Coronary artery (tissue), 2 donors: ENCODE results near the gene GUCY2D.

Experiments
- DNase-seq: peaks from one replicate; pipeline ENCODE4 v3.0.0-alpha.2; 2017; ENCODE audit warnings: low spot score
- H3K27ac ChIP-seq, 2 donors: fragments of 200-600 bp; sonication (generic); one replicate each; pipeline ENCODE4 v1.5.1; 2016 to 2019
- H3K4me3 ChIP-seq: fragments of 200-600 bp; sonication (generic); 2 replicates; pipeline ENCODE4 v1.5.1; 2016; ENCODE audit warnings: mild to moderate bottlenecking, moderate library complexity
- TF ChIP-seq, protein P1 (sequence below): fragments of 200-600 bp; sonication (generic); IDR thresholded peaks from one replicate; pipeline ENCODE4 v1.5.1; 2019; ENCODE audit warnings: antibody characterized with exemption

GUCY2D gene

DNA sequence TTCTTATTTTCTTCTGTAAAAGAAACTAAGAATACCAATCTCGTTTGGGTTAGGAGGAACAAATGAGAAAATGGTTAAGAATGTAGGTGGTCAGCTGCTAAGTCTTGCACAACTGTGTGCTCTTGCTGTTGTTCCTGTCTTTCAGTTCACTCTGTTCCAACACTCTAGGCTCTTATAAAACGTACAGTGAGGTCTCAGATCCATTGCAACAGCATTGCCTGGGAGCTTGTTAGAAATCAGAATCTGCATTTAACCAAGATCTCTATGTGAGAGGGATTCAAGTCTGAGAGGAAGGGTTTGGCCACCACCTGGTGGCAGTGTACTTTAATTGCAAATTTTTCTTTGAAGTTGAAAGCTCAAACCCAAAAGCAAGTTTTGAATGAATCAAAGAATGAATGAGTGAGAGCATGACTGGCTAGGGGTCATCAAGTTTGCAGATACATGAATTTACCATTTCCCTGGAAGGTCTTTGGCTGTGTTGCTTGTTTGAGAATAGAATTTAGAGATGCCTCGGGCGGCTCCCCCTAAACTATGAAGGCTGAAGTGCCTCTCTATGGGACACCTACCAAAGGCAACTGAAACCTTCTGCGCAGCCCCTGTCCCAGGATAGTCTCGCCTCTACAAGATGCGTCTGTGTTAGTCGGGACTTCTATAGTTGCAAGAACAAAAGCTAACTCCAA is 39.0 kb downstream of the GUCY2D start:
- no peak for DNase-seq
- Histone ChIP-seq H3K27ac (peak overlapping the region in 1 of 2 donors; percentile 61), H3K4me3 (peak overlapping the region; percentile 26)
- TF ChIP-seq, protein P1, sequence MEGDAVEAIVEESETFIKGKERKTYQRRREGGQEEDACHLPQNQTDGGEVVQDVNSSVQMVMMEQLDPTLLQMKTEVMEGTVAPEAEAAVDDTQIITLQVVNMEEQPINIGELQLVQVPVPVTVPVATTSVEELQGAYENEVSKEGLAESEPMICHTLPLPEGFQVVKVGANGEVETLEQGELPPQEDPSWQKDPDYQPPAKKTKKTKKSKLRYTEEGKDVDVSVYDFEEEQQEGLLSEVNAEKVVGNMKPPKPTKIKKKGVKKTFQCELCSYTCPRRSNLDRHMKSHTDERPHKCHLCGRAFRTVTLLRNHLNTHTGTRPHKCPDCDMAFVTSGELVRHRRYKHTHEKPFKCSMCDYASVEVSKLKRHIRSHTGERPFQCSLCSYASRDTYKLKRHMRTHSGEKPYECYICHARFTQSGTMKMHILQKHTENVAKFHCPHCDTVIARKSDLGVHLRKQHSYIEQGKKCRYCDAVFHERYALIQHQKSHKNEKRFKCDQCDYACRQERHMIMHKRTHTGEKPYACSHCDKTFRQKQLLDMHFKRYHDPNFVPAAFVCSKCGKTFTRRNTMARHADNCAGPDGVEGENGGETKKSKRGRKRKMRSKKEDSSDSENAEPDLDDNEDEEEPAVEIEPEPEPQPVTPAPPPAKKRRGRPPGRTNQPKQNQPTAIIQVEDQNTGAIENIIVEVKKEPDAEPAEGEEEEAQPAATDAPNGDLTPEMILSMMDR, result no peak

DNA sequence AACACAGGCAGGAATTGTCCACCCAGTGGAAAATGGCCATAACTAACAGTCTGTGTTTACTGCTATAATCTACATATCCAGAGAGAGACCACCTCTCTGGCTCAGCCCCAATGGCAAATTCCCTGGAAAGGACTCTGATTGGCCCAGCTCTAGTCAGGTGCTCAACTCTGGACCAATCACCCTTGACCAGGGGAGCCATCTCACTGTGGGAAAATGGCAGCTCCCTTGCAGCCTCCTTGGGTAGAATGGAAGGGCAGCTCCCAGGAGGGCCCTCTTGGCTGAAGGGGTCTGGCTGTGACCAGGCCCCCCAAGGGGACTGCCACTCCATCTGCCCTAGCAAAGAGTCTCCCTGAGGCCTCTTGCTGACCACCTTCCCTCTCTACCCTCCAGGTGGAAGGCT is 39.6 kb downstream of the GUCY2D start:
- TF ChIP-seq, protein P1, result no peak
- DNase-seq, result no peak
- Histone ChIP-seq H3K27ac (no peak overlapping the region), H3K4me3 (no peak overlapping the region)

DNA sequence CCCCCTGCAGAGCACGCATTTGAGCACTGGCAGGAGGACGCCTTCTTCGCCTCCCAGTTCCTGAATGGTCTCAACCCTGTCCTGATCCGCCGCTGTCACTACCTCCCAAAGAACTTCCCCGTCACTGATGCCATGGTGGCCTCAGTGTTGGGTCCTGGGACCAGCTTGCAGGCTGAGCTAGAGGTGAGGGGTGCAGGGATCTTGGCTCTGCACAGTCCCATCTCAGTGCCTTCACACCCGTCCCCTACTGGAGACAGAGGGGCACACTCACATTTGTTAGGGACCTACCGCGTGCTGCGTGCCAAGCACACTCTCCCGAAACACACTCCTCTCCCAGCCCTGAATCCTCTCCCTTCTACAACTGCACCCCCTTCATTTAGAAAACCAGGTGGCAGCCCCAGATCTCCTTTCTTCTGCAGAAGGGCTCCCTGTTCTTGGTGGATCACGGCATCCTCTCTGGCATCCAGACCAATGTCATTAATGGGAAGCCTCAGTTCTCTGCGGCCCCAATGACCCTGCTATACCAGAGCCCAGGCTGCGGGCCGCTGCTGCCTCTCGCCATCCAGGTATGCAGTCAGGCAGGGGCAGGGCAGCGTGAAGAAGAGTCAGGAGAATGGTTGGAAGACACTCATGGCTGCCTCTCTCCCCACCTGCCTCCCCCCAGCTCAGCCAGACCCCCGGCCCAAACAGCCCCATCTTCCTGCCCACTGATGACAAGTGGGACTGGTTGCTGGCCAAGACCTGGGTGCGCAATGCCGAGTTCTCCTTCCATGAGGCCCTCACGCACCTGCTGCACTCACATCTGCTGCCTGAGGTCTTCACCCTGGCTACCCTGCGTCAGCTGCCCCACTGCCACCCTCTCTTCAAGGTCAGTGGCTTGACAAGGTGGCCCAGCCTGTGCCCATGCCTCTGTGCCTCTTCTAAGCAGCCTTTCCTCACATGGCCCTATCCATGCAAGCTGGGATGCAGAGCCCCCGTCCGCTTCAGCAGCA is 42.7 kb downstream of the GUCY2D start:
- no peak for DNase-seq
- Histone ChIP-seq H3K4me3 (no peak overlapping the region), H3K27ac (no peak overlapping the region)
- TF ChIP-seq, protein P1, result no peak

DNA sequence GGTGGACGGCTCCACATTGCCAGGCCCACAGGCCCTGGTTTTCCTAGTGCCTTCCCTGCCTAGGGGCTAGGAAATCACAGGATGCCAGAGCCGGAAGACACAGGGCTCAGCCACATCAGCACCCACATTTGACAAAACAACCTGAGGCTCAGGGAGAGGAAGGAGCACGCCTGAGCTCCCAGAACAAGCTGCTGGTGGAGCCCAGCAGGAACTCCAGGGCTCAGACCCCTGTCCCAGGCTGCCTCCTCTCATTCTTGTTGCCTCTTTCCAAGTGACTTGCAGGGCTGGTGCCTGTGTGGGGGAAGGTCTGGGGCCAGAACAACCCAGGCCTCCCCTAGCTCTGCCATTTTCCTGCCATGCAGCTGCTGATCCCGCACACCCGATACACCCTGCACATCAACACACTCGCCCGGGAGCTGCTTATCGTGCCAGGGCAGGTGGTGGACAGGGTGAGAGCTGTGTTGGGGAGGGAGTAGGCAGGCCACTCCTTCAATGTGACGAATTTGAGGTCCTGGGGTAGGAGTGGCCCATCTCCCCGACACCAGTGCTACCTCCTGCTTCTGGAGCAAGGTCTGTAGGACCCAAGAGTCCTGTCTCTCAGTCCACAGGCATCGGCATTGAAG is 44.0 kb downstream of the GUCY2D start:
- H3K4me3 ChIP-seq, result no peak overlapping the region
- no peak for DNase-seq
- TF ChIP-seq, protein P1, result no peak
- H3K27ac ChIP-seq, result no peak overlapping the region

DNA sequence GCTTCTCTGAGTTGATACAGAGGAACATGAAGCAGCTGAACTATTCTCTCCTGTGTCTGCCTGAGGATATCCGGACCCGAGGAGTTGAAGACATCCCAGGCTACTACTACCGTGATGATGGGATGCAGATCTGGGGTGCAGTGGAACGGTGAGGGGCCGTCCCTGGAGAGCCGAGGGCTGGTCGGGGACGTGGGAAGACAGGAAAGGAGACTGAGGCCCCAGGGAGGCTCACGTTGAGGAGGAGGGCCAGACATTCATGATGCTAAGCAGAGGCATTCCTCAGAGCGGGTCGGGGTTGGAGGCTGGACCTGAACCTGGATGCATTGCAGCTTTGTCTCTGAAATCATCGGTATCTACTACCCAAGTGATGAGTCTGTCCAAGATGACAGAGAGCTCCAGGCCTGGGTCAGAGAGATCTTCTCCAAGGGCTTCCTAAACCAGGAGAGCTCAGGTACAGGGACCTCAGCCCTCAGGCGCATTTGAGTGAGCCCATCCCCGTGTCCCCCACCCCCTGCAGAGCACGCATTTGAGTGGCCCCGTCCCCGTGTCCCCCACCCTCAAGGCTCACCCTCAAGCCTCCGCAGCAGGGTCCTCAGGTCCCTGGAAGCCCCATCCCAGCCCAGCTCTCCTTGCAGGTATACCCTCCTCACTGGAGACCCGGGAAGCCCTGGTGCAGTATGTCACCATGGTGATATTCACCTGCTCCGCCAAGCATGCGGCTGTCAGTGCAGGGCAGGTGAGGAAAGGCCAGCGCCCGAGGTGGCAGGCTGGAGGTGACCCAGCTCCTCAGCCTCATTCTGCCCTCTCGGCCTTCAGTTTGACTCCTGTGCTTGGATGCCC is 44.7 kb downstream of the GUCY2D start:
- TF ChIP-seq, protein P1, result no peak
- H3K4me3 ChIP-seq, result no peak overlapping the region
- DNase-seq, result no peak
- no peak overlapping the region for H3K27ac ChIP-seq

DNA sequence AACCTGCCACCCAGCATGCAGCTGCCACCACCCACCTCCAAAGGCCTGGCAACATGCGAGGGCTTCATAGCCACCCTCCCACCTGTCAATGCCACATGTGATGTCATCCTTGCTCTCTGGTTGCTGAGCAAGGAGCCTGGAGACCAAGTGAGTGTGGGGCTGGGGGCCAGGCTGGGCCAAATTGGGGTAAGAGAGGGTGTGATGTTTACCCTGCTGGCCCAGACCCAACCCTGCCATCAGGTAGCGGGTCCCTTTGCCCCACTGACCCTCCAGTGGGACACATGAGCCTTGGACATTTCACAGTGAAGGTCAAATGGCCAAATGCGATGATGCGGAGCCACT is 45.3 kb downstream of the GUCY2D start:
- no peak for DNase-seq
- no peak overlapping the region for H3K27ac ChIP-seq
- H3K4me3 ChIP-seq, result no peak overlapping the region
- TF ChIP-seq, protein P1, result no peak
